ENCODE measurements around the gene ECSCR. TPM values are rescaled to one million over a fixed set of nuclear protein-coding genes. Genes with fewer than 3 reads are reported as not detected.
"Not testable (repeated sequence)": the region's sequence is repeated elsewhere in the genome, so short reads cannot be mapped to it uniquely, and the experiment has no call there.

Gene ECSCR
- total RNA-seq, 1 donor from 2014 or later, result 1.7 TPM

DNA sequence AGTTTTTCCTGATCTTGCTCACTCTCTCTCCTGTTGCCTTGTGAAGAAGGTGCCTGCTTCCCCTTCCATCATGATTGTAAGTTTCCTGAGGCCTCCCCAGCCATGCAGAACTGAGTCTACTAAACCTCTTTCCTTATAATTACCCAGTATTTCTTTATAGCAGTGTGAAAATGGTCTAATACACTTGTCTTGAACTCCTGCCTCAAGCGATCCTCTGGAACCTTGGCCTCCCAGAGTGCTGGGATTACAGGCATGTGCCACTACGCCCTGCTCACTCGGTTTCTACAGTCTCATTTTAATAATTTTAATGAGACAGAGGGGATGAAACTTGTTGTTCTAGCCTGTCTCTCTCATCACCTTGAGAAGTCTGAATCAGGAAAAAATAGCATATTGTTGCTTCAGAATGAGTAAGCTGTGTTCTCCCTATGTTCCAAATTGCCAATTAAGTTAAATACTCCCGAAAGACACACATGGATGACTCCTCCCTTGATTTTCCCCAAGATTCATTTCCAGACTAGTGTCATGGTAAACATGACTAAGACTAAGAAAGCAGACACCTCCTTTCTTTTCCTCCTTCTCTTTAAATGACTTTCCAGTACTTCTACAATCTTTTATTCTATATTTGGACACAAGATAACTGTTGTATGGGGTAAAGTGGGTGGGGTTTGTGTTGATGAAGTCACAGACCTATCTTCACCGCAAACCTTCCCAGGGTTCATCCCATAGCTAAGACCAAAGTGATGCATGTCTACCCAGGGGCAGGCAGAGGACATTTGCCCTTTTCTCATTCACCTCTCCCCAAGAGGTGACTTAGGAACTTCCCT is 15.4 kb downstream of the ECSCR start:
- Mint-ChIP-seq H3K4me3 (peak overlapping the region; percentile 54), H3K4me1 (peaks cover 61% of the 10 kb centered on the region), H3K27me3 (no peaks in the 10 kb centered on the region), H3K36me3 (ENCODE audit: low read depth) (peaks cover 19% of the 10 kb centered on the region), H3K27ac (peak overlapping the region; percentile 96), H3K9me3 (peaks cover 7% of the 10 kb centered on the region)
- intact Hi-C loops (cut with micrococcal nuclease), result loop anchor here (1.0 to 2.0 kb wide), 4 partner anchors 8 to 66 kb away; partner anchors contain the start of gene DNAJC18
- DNase-seq, result peak; percentile 78

DNA sequence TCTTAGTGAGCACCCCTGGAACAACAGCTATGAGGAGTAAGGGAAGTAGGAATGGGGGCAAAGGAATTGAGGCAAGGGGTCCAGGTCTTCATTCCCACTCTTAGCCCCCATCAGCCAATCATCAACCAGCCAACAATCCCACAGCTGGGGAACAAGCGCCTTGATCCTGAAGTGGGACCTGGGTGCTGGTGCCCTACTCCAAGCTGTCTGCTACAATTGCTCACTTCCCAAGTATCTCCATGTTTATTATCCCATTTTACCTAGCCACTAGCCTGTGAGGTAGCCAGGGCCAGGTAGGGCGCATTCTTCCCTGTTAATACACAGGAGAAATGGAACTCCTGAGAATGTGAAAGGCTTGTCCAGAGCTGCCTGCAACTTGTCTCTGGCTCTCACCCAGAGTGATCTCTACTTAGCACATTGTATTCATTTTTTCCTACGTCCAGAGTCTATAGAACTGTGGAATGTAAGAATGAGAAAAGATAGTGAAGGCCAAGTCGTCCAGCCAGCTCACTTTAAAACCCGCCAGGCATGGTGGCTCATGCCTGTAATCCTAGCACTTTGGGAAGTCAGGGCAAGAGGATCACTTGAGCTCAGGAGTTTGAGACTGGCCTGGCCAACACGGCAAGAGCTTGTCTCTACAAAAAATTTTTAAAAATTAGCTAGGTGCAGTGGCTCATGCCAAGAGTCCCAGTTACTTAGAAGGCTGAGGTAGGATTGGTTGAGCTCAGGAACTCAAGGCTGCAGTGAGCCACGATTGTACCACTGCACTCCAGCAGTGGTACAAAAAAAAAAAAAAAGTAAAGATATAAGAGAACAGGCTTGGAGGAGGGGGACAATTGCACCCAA is 17.0 kb downstream of the ECSCR start:
- H3K4me1 Mint-ChIP-seq, result peaks cover 71% of the 10 kb centered on the region
- peak overlapping the region; percentile 96 for H3K27ac Mint-ChIP-seq
- peaks cover 7% of the 10 kb centered on the region for H3K9me3 Mint-ChIP-seq
- H3K27me3 Mint-ChIP-seq, result no peaks in the 10 kb centered on the region
- DNase-seq, result no peak
- H3K4me3 Mint-ChIP-seq, result no peak overlapping the region
- peaks cover 19% of the 10 kb centered on the region for H3K36me3 Mint-ChIP-seq (ENCODE audit: low read depth)
- intact Hi-C loops (cut with micrococcal nuclease), result loop anchor here (2.0 kb wide), 1 partner anchor 67 kb away; no protein-coding TSS in a partner anchor

DNA sequence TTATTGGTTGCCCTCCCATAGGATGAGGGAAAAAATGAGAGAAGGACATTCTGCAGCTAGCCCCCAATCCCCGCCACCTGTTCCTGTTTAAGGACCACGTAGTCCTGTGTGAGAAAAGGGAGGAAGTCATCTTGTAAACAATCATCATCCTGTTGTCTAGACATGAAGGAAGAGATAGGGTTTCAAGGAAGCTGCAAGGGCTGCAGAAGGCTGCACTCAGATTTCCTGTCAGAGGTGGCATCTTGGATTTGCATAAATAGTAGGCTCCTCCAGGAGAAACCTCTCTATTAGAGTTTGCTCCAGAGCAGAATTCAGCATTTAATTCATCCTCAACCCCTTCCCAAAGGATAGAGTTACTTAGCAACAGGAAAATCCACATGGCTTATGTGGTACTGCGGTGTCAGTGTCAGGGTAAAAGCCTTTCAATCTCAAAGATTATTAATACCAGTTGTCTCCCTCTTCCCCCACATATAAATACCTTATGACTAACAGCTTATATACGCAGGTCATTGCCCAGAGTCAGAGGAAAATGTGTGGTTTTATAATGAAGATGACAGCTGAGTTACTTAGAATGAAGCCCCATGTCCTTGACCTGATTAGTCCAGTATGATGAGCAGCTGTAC is 18.6 kb downstream of the ECSCR start:
- Mint-ChIP-seq H3K4me1 (peaks cover 79% of the 10 kb centered on the region), H3K27ac (peak overlapping the region; percentile 91), H3K36me3 (ENCODE audit: low read depth) (peaks cover 17% of the 10 kb centered on the region), H3K4me3 (peak overlapping the region; percentile 15), H3K9me3 (peaks cover 5% of the 10 kb centered on the region), H3K27me3 (no peaks in the 10 kb centered on the region)
- intact Hi-C loops (cut with micrococcal nuclease), result no loop called here
- peak; percentile 70 for DNase-seq

DNA sequence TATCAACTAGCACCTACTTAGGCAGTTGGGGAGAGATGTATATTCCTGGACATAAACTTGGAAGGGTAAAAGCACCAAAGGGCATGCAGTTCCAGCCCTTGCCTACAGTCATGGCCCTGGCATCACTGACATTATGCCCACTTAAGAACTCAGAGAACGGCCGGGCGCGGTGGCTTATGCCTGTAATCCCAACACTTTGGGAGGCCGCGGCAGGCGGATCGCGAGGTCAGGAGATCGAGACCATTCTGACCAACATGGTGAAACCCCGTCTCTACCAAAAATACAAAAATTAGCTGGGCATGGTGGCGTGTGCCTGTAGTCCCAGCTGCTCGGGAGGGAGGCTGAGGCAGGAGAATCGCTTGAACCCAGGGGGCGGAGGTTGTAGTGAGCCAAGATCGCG is 22.1 kb downstream of the ECSCR start:
- DNase-seq; H3K36me3 Mint-ChIP-seq (ENCODE audit: low read depth); H3K9me3 Mint-ChIP-seq; H3K4me3 Mint-ChIP-seq; intact Hi-C loops (cut with micrococcal nuclease); H3K27ac Mint-ChIP-seq; H3K27me3 Mint-ChIP-seq: not testable (repeated sequence)
- H3K4me1 Mint-ChIP-seq, result peaks cover 60% of the 10 kb centered on the region

DNA sequence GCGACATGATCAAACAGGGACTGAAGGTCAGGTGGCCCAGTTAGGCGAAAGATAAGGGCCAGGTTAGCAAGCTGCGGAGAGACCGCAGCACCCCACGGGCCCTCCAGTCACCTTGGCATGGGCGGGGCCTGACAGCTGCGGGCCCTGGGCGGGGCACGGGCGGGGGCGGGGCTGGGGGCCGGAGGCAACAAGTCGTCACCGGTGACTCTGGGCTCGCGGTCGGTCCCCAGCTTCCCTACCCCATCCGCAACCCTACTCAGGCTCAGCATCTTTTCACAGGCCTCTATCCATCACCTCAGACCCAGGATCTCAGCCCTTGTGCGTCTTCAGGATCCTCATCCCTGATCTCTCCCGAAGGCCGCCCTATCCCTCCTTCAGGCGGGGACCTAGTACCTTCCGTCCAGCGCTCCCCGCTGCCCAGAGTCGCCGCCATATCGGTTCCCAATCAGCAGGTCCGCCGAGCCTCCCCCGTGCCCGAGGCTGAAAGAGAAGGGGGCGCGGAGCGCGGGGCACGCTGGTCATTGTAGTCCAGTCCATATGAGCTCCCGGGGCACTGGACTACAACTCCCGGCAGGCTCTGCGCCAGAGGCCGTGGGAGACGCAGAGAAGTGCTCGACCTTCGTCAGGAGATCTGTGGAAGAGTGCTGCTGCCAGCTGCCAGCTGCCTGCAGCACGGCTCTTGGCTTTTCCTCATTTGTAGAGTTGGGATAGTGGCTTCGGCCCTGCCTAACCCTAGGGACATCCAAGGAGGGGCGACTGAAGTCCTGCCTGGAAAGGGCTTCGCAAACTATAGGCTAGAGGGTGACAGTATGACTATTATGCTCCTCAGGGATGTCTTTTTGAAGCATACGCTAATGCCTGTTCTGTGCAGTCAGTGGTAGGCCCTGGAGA is 23.3 kb downstream of the ECSCR start, which contains the start of gene DNAJC18:
Gene DNAJC18 (minus strand): TSS at position 513 of the 891 bp plus-strand sequence. CDS start 80 bp downstream, at position 433.
- Mint-ChIP-seq H3K36me3 (ENCODE audit: low read depth) (peaks cover 16% of the 10 kb centered on the region), H3K4me3 (peak within 1 kb of the TSS; percentile 97), H3K9me3 (no peaks in the 10 kb centered on the region), H3K4me1 (peaks cover 55% of the 10 kb centered on the region), H3K27me3 (no peaks in the 10 kb centered on the region), H3K27ac (peak within 1 kb of the TSS; percentile 99)
- peak; percentile 97 for DNase-seq
- intact Hi-C loops (cut with micrococcal nuclease), result loop anchor here (1.0 to 5.0 kb wide), 9 partner anchors 8 to 124 kb away; partner anchors contain the start of genes SPATA24 and STING1

DNA sequence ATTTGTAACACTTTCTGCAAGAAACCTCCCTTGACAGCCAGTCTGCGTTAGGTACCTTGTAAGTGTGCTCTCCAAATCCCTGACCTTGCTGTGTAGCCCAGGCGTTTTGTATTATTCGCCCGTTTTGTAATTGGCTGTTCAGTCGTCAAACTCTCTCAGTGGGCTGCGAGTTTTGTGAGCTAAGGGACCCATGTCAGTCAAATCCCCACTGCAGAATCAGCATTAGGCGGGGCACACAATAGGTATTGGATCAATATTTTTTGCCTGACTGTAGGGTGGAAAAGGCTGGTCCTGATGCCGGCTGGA is 23.9 kb downstream of the ECSCR start:
- DNase-seq, result no peak
- Mint-ChIP-seq H3K9me3 (no peaks in the 10 kb centered on the region), H3K4me1 (peaks cover 50% of the 10 kb centered on the region), H3K27ac (peak overlapping the region; percentile 99), H3K36me3 (ENCODE audit: low read depth) (peaks cover 17% of the 10 kb centered on the region), H3K4me3 (peak overlapping the region; percentile 97), H3K27me3 (no peaks in the 10 kb centered on the region)
- intact Hi-C loops (cut with micrococcal nuclease), result loop anchor here (1.0 to 5.0 kb wide), 9 partner anchors 9 to 124 kb away; partner anchors contain the start of genes SPATA24 and STING1

DNA sequence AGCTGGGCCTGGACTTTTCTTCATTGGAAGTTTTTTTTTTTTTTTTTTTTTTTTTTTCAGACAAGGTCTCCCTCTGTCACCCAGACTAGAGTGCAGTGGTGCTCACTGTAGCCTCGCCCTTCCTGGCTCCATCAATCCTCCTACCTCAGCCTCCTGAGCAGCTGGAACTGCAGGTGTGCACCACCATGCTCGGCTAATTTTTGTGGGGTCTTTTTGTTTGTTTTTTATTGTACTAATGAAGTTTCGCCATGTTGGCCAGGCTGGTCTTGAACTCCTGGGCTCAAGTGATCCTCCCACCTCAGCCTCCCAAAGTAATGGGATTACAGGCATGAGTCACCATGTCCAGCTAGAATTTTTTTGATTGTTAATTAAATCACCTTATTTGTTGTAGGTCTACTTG is 26.9 kb downstream of the ECSCR start:
- Mint-ChIP-seq H3K4me3 (no peak overlapping the region), H3K9me3 (no peaks in the 10 kb centered on the region), H3K27me3 (no peaks in the 10 kb centered on the region), H3K27ac (no peak overlapping the region), H3K4me1 (peaks cover 28% of the 10 kb centered on the region), H3K36me3 (ENCODE audit: low read depth) (peaks cover 28% of the 10 kb centered on the region)
- DNase-seq, result no peak
- intact Hi-C loops (cut with micrococcal nuclease), result loop anchor here (5.0 kb wide), 1 partner anchor 77 kb away; no protein-coding TSS in a partner anchor

DNA sequence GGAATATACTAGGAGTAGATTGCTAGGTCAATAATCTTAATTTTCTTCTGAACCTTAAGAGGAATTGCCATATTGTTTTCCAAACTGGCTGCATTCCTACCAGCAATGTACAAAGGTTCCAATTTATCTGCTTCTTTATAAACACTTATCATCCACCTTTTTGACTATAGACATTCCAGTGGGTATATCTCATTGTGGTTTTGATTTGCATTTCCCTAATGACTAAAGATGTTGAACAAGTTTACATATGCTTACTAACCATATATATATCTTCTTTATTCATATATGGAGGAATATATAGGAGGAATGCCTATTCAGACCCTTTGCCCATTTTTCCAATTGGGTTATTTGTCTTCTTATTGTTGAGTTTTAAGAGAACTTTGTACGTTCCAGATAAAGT is 30.8 kb downstream of the ECSCR start:
- Mint-ChIP-seq H3K4me1 (peaks cover 8% of the 10 kb centered on the region), H3K27me3 (no peaks in the 10 kb centered on the region), H3K9me3 (no peaks in the 10 kb centered on the region), H3K36me3 (ENCODE audit: low read depth) (peaks cover 37% of the 10 kb centered on the region), H3K4me3 (no peak overlapping the region), H3K27ac (no peak overlapping the region)
- intact Hi-C loops (cut with micrococcal nuclease), result no loop called here
- no peak for DNase-seq

DNA sequence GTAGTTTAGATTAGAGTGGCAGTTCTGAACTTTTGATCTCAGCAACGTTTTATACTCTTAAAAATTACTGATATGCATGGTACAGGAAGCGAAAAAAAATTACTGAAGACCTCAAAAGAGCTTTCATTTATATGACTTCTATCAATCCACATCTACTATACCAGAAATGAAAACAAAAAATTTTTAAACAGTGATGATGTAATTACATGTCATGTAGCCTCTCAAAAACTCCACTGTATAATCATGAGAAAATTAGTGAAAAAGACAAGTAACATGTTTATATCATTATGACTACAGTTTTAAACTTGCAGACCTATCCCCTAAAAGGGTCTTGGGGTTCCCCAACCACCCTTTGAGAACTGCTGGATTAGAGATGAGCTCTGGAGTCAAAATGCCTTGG is 32.5 kb downstream of the ECSCR start:
- Mint-ChIP-seq H3K4me1 (peaks cover 8% of the 10 kb centered on the region), H3K9me3 (no peaks in the 10 kb centered on the region), H3K4me3 (no peak overlapping the region), H3K27ac (peak overlapping the region; percentile 15), H3K36me3 (ENCODE audit: low read depth) (peaks cover 41% of the 10 kb centered on the region), H3K27me3 (no peaks in the 10 kb centered on the region)
- intact Hi-C loops (cut with micrococcal nuclease), result no loop called here
- DNase-seq, result no peak

DNA sequence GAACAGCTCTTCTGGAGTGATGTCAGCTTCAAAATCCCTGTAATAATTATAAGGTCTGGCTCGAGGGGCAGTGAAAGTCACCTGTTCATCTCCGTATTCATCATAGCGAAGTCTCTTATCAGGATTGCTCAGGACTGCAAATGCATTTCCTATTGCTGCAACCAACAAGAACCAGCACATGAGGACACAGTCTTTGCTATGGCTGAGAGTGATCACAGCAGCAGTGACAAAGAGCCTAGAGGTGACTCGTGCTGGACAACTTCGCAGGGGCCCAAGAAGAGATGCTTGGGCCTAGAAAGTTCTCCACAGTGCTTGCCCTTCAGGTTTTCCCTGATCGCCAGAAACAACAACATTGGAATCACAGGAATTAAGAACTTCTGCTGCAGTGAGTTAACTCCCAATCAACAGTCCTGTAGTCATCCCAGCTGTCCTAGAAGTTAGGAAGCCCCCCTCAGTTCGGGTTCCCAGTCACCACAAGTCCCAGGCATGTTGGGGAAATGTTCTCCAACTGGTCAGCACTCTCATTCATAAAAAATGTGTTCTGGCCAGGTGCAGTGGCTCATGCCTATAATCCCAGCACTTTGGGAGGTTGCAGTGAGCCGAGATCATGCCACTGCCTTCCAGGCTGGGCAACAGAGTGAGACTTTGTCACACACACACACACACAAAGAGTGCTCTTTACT is 36.2 kb downstream of the ECSCR start:
- Mint-ChIP-seq H3K4me1 (peaks cover 24% of the 10 kb centered on the region), H3K4me3 (no peak overlapping the region), H3K27me3 (no peaks in the 10 kb centered on the region), H3K9me3 (no peaks in the 10 kb centered on the region), H3K36me3 (ENCODE audit: low read depth) (peaks cover 42% of the 10 kb centered on the region), H3K27ac (no peak overlapping the region)
- intact Hi-C loops (cut with micrococcal nuclease), result no loop called here
- no peak for DNase-seq

DNA sequence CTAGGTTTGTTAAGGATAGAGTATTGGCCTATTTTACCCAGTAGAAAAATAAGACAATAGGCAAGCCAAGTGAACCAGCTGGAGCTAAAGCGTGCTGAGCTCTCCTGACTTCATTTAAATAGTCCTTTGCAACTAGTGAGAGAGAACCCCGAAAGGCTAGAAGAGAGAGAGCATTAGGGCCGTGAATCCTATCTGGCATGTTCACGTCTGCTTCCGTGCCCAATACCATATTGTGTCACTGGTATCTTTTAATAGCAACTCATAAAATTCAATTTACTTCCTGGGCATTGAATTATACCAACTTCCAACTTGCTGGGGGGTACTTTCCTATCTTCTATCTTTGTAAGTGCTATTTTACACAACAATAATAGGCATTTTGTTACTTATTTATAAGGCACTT is 37.0 kb downstream of the ECSCR start:
- no peak overlapping the region for H3K27ac Mint-ChIP-seq
- H3K27me3 Mint-ChIP-seq, result no peaks in the 10 kb centered on the region
- H3K4me1 Mint-ChIP-seq, result peaks cover 28% of the 10 kb centered on the region
- intact Hi-C loops (cut with micrococcal nuclease), result no loop called here
- DNase-seq, result no peak
- no peaks in the 10 kb centered on the region for H3K9me3 Mint-ChIP-seq
- H3K36me3 Mint-ChIP-seq (ENCODE audit: low read depth), result peaks cover 44% of the 10 kb centered on the region
- no peak overlapping the region for H3K4me3 Mint-ChIP-seq

DNA sequence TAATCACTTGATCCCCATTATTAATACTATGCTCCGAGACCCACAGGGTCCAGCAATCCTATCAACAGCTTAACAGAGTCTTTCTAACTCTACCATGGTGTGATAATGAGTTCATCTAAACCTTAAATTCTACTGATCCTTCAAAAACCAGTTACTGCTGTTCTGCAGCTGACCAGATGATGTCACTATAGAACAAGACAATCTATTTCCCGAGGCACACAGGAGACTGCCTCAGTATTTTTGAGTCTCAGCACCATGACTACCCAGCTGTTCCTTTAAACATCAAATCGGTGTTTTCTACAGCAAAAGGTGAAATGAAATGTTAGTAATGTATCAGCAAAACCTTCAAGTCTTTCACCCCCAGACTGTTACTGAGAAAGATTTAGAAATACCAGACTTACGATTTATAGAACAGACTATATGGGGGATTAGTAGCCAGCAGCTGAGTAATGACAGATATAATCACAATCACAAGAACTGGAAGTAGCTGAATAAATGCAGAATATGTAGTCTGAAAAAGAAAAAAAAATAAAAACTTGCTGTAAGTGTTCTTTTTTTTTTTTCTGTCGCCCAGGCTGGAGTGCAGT is 40.1 kb downstream of the ECSCR start:
- Mint-ChIP-seq H3K36me3 (ENCODE audit: low read depth) (peaks cover 49% of the 10 kb centered on the region), H3K4me3 (no peak overlapping the region), H3K4me1 (peaks cover 32% of the 10 kb centered on the region), H3K27ac (peak overlapping the region; percentile 62), H3K27me3 (no peaks in the 10 kb centered on the region), H3K9me3 (no peaks in the 10 kb centered on the region)
- peak; percentile 91 for DNase-seq
- intact Hi-C loops (cut with micrococcal nuclease), result loop anchor here (1.0 to 2.0 kb wide), 5 partner anchors 8 to 91 kb away; partner anchors contain the start of genes DNAJC18 and STING1

Measured in activated CD4-positive, alpha-beta T cell treated with anti-CD3 and anti-CD28 coated beads, Interleukin-2, amount 10 ng/mL, durations not matched to agents 24 days and 14 days (primary cell).